Measurements from ENCODE around the gene TEX11. TPM values are rescaled to one million over a fixed set of nuclear protein-coding genes. Genes with fewer than 3 reads are reported as not detected.

Gene TEX11
- polyA plus RNA-seq, 1 donor (not counting 4 experiments of a cell fraction or from before 2014, with no cell fraction given), result not detected

DNA sequence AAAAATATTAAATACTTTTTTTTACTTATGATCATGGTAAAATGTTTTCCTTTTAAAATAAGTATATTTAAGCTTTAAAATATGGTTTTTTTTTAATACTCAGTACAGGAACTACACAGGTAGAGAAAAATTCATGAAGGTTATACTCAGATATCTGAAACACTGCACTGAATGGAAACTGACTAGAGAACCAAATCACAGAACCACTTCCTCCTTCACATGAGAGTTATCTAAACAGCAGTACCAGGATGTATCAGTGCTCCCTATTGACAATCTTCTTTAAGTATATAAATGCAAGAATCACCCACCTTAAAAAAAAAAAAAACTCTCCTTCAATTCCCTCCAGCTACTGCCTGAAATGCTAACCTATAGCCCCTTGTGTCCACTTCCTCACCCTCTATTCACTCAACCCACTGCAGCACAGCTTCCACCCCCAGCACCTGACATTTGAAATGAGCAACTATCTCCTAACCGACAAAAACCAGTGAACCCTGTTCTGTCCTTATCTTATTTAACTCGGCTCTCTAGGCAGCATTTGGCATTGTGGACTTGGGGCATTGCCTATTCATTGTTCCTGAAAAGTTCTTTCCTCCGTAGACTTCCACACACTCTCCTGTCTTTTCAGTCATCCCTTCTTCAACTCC lies 13.3 kb upstream of the TEX11 start:
- no peak overlapping the region for H2AFZ ChIP-seq (ENCODE audit: control insufficient read depth, low read length)
- H3K4me1 ChIP-seq (ENCODE audit: control insufficient read depth, extremely low read depth, insufficient read depth, low read length), result no peaks in the 10 kb centered on the region
- no peaks in the 10 kb centered on the region for H3K9me3 ChIP-seq (ENCODE audit: control insufficient read depth, low read depth, low read length)
- no peaks in the 10 kb centered on the region for H4K20me1 ChIP-seq (ENCODE audit: control insufficient read depth, extremely low read depth, insufficient read depth, low read length)
- no peak overlapping the region for H3K4me2 ChIP-seq (ENCODE audit: control insufficient read depth, extremely low read depth, insufficient read depth, low read depth, low read length)
- TF ChIP-seq, protein P1, sequence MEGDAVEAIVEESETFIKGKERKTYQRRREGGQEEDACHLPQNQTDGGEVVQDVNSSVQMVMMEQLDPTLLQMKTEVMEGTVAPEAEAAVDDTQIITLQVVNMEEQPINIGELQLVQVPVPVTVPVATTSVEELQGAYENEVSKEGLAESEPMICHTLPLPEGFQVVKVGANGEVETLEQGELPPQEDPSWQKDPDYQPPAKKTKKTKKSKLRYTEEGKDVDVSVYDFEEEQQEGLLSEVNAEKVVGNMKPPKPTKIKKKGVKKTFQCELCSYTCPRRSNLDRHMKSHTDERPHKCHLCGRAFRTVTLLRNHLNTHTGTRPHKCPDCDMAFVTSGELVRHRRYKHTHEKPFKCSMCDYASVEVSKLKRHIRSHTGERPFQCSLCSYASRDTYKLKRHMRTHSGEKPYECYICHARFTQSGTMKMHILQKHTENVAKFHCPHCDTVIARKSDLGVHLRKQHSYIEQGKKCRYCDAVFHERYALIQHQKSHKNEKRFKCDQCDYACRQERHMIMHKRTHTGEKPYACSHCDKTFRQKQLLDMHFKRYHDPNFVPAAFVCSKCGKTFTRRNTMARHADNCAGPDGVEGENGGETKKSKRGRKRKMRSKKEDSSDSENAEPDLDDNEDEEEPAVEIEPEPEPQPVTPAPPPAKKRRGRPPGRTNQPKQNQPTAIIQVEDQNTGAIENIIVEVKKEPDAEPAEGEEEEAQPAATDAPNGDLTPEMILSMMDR (optimal IDR thresholded peaks at IDR 0.05 in 1 of 3, IDR thresholded peaks at IDR 0.05 in 1 of 3, conservative IDR thresholded peaks at IDR 0.05 in 1 of 3; ENCODE audit: extremely low read depth in 1 of 3, insufficient read depth in 2 of 3, low read length in 3 of 3), result no peak
- TF ChIP-seq EZH2 (IDR thresholded peaks at IDR 0.05; ENCODE audit: low read length), result no peak
- H3K36me3 ChIP-seq (ENCODE audit: control insufficient read depth in 2 of 2, extremely low read depth in 1 of 2, insufficient read depth in 2 of 2, low read length in 2 of 2), result no peaks in the 10 kb centered on the region
- H3K27ac ChIP-seq (ENCODE audit: control insufficient read depth, insufficient read depth, low read length), result no peak overlapping the region
- no peaks in the 10 kb centered on the region for H3K79me2 ChIP-seq (ENCODE audit: control insufficient read depth, insufficient read depth, low read length)
- H3K9ac ChIP-seq (ENCODE audit: control insufficient read depth, extremely low read depth, insufficient read depth, low read length), result no peak overlapping the region
- no peaks in the 10 kb centered on the region for H3K9me1 ChIP-seq (ENCODE audit: control insufficient read depth, extremely low read depth, insufficient read depth, low read length)
- FAIRE-seq, result no peak
- no peaks in the 10 kb centered on the region for H3K27me3 ChIP-seq (ENCODE audit: control insufficient read depth, extremely low read depth, insufficient read depth, low read length)
- dilution Hi-C loops (cut with MboI; ENCODE audit: extremely low pct_ligation_motif_present, low sequenced_read_pairs), result no loop called here
- DNase-seq (ENCODE audit: low read depth, low spot score), result no peak
- H3K4me3 ChIP-seq (ENCODE audit: control insufficient read depth in 2 of 3, extremely low read depth in 1 of 3, insufficient read depth in 2 of 3, low read depth in 1 of 3, low read length in 3 of 3), result no peak overlapping the region

DNA sequence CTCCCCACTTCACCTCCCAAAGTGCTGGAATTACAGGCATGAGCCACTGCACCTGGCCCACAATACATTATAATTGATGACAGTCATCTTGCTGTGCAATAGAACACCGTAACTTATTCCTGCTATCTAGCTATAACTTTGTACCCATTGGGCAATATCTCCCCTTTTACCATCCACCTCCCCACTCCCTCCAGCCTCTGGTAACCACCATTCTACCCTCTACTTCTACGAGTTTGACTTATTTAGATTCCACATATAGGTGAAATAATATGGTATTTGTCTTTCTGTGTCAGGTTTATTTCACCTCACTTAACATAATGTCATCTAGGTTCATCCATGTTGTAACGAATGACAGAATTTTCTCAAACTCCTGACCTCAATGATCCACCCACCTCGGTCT lies 8.2 kb upstream of the TEX11 start:
- no peak for FAIRE-seq
- H3K4me3 ChIP-seq (ENCODE audit: control insufficient read depth in 2 of 3, extremely low read depth in 1 of 3, insufficient read depth in 2 of 3, low read depth in 1 of 3, low read length in 3 of 3), result no peak overlapping the region
- no peaks in the 10 kb centered on the region for H3K27me3 ChIP-seq (ENCODE audit: control insufficient read depth, extremely low read depth, insufficient read depth, low read length)
- no peak for TF ChIP-seq EZH2 (IDR thresholded peaks at IDR 0.05; ENCODE audit: low read length)
- TF ChIP-seq, protein P1 (optimal IDR thresholded peaks at IDR 0.05 in 1 of 3, IDR thresholded peaks at IDR 0.05 in 1 of 3, conservative IDR thresholded peaks at IDR 0.05 in 1 of 3; ENCODE audit: extremely low read depth in 1 of 3, insufficient read depth in 2 of 3, low read length in 3 of 3), result no peak
- H3K9me1 ChIP-seq (ENCODE audit: control insufficient read depth, extremely low read depth, insufficient read depth, low read length), result no peaks in the 10 kb centered on the region
- H3K4me2 ChIP-seq (ENCODE audit: control insufficient read depth, extremely low read depth, insufficient read depth, low read depth, low read length), result no peak overlapping the region
- no peak overlapping the region for H2AFZ ChIP-seq (ENCODE audit: control insufficient read depth, low read length)
- H3K4me1 ChIP-seq (ENCODE audit: control insufficient read depth, extremely low read depth, insufficient read depth, low read length), result no peaks in the 10 kb centered on the region
- dilution Hi-C loops (cut with MboI; ENCODE audit: extremely low pct_ligation_motif_present, low sequenced_read_pairs), result no loop called here
- no peaks in the 10 kb centered on the region for H3K9me3 ChIP-seq (ENCODE audit: control insufficient read depth, low read depth, low read length)
- H3K9ac ChIP-seq (ENCODE audit: control insufficient read depth, extremely low read depth, insufficient read depth, low read length), result no peak overlapping the region
- no peaks in the 10 kb centered on the region for H3K36me3 ChIP-seq (ENCODE audit: control insufficient read depth in 2 of 2, extremely low read depth in 1 of 2, insufficient read depth in 2 of 2, low read length in 2 of 2)
- no peaks in the 10 kb centered on the region for H4K20me1 ChIP-seq (ENCODE audit: control insufficient read depth, extremely low read depth, insufficient read depth, low read length)
- H3K27ac ChIP-seq (ENCODE audit: control insufficient read depth, insufficient read depth, low read length), result no peak overlapping the region
- no peak for DNase-seq (ENCODE audit: low read depth, low spot score)
- H3K79me2 ChIP-seq (ENCODE audit: control insufficient read depth, insufficient read depth, low read length), result no peaks in the 10 kb centered on the region
